Smooth muscle cell of the brain vasculature (primary cell): ENCODE results near the gene PPP4R3B.
"Not testable (repeated sequence)": the region's sequence is repeated elsewhere in the genome, so short reads cannot be mapped to it uniquely, and the experiment has no call there.

Source experiments
- DNase-seq: peaks from one replicate; pipeline ENCODE4 v3.0.0-alpha.2; 2012; ENCODE audit warnings: low read depth, low spot score

The PPP4R3B gene

DNA sequence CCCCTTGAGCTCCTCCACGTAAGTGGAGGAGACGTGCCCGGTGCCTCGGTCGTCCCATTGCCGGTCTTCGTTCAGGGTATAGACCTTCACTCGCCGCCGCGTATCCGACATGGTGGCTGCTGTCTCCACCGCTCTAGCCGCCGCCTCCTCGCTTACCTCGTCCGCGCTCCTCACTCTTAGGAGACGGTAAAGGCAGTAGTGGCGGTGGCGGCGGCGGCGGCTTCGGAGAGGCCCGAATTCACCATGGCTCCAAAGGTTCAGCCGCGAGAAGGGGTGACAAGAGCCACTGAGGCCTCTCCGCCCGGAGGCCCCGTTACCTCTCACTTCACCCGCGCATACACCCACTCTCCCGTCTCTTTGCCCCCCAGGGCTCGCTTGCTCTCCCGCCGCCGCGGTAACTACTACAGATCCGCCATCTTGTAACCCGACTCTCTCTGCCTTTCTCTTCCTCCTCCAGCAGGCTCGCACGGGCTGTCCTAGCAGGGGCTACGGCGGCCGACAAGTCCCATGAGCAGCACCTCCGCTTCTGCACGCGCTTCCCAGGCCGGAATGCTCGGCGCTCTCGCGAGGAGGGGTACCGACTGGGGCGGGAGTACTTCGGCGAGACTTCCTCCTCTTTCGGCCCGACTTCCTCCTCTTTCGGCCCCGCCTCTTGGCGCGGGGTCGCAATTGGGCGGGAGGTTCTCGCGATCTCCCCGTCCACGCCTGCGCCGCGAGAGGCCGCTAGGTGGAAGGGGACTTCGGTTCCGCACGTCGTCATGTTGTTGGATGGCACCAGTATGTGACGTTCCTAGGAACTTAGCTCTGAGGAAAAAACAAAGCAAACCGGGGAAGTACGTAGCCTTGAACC lies at the start of gene PPP4R3B:
Gene PPP4R3B (minus strand): TSS at position 448 of the 850 bp plus-strand sequence. CDS start 337 bp downstream, at position 111.
- DNase-seq = peak; percentile 99

DNA sequence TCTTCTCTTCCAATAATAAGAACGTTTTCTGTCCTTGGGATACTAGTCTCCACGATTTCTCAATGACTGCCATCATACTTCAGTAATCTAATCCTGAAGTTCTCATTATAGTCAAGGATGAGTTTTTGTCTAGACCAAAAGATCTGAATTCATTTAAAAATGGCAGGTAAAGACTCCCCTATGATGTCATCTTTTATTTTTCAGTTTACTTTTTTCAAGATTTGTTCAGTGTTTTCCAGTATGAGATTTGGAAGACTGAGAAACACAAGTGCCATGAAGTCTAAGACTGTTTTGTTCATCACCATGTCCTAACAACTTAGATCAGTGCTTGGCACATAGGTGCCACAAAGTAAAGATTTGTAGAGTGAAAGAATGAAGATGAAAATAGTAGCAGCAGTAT lies 35.8 kb upstream of the PPP4R3B start:
- DNase-seq = no peak

DNA sequence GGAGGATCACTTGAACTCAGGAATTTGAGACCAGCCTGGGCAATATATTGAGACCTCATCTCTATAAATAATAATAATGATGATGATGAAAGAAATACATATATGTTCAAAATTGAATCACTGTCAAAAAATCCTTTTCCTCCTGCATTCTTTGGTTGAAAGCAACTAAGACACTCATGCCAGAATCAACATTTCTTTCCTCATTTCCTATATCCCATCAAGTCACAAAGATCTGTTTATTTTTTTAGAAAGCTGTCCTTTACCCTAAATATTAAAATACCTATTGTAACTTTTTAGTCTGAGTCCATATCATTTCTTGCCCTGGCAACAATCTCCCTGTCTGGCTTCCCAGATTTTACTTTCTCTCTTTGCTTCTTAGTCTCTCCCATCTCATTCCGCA lies 31.8 kb upstream of the PPP4R3B start:
- no peak for DNase-seq

DNA sequence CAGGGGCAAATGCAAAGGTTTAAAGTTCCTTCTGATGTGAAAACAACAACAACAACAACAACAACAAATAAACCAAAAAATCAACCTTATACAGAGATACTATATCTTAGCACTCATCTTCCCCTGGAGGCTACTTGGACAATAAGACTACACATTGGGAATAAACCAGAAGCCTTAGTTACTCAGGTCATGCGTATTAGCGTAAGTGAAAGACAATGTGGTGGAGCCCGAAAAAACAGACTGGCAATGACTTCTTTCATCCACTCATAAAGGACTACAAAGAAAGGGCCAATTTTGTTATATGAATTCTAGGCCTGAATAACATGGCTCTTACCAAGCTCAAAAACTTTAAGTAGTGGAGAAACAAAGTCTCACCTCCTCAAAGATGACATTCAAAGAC lies 19.4 kb upstream of the PPP4R3B start:
- no peak for DNase-seq

DNA sequence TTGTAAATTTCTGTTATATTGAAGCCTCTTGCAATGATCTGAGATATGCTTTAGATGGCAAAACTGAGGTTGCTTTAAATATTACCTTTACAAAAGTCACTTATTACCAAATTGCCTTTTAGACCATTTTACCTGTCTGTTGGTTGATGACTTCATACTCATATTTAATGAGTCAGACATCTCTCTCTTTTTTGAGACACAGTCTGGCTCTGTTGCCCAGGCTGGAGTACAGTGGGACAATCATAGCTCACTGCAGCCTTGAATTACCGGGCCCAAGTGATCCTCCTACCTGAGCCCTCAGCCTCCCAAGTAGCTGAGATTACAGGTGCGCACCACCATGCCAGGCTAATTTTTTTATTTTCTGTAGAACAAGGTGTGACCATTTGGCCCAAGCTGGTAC lies 11.5 kb upstream of the PPP4R3B start:
- DNase-seq = no peak

DNA sequence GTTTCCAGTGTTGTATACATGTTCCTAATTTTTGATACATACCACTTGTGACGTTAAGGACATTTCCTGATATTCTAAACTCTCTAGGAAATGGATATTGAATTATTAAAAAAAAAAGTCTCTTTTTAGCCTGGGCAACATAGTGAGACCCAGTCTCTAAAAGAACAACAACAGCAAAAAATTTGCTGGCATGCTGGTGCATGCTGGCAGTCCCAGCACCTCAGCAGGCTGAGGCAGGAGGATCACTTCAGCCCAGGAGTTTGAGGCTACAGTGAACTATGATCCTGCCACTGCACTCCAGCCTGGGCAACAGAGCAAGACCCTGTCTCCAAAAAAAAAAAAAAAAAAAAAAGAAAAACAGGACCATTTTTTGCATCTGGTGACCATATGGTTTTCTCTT lies 10.5 kb upstream of the PPP4R3B start:
- DNase-seq = no peak

DNA sequence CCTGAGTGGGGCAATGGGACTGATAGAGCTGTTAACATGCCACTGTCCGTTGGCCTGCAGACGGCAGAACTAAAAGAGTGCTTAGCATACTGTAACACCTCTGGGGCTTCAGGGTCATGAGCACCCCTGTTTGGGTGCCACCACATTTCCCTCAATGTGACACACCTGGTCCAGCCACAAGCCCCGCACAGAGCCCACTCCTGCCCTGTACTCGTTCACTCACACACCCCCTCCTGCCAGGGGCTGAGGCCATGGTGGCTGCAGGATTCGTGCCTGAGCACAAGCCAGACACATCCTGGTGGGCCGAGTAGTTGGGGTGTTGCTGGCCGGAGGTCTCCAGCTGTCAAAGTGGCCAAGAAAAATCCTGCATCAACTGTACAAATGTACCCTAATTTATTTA lies 4.4 kb upstream of the PPP4R3B start:
- DNase-seq = no peak

DNA sequence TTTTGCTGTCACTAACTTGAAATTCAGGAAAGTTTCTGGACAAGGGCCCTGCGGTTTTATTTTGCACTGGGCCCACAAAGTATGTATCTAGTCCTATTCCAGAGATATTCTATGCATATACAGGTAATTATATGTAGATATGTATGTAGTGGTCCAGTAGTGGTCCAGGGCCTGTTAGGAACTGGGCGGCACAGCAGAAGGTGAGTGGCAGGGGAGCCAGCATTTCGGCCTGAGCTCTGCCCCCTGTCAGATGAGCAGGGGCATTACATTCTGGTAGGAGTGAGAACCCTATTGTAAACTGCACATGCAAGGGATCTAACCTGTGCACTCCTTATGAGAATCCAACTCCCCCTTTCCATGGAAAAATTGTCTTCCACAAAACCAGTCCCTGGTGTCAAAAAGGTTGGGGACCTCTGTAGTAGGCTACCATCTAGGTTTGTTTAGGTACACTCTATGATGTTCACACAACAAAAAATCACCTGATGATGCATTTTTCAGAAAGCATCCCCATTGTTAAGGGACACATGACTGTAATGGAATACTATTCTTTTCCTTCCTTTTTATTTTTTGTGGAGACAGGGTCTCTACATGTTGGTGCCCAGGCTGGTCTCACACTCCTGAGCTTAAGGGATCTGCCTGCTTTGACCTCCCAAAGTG lies 2.8 kb upstream of the PPP4R3B start:
- no peak for DNase-seq

DNA sequence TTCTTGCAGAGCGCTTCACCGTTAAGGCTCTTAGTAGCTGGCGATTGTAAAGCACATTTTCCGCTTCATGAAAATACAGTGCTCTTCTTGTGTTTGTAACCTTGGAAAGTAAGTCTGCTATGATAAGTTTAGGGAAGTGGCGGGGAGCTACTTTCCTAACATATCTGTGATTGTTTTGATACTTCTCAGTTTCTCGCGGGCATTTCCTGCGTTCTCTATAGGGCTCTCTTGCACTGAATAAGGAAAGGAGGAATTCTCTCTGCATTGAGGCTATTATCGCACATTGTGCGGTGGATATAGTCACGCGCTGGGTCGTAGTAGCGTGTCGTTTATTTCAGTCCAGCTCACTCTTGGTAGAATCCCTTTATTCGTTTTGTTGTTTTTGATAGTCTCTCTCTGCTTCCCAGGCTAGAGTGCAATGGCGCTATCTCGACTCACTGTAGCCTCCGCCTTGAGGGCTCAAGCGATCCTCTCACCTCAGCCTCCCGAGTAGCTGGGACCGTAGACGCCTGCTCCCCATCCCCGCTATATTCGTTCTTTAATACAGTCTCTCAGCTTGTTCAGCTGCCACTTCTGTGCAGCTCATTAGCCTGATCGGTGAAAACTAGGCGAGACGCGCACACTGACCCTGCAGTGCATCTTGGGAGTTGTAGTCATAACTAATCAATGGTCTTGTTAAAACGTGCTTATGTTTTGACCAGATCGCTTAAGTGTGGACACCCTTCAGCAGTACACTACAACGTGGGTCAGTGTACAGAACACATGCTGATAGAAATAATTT lies 1.0 kb upstream of the PPP4R3B start:
- no peak for DNase-seq

DNA sequence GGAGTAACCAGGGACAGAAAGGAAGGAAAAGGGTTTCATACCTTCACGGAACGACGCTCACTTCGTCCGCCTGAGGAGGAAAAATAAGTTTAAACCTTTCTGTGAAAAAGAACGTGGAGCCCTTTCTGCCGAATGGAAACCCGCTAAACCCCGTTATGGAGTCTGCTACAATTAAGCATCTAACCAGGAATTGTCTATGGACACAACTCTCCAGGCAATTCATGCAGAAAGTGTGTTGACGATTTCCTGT lies 528 bp upstream of the PPP4R3B start:
- DNase-seq = no peak

DNA sequence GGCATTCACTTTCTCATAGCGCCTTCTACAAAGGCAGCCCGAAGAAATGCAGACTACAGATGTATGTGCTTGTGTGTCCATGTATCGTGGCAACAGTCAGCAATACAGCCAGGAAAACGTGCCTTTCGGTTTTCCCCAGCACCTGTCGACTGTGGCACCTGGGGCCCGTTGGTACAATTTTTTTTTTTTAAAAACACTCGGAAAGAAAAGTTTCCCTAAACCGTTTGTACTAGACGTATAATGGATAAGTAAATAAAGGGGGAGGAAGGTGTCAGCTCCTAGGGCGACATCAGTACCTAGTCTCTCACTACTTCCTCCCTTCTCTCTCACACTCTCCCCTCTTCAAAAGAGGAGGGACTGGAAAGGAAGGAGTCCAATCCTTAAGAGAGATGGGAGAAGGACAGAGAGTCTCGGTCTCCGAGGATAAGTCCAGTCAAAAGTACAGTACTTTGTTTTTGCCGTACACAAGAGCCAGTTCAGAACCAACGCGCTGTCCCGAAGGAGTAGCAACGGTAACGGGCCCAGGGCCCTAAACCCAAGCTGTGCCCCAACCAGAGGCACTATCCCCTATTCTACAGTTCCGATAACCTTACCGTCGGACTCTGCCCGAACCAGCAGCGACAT lies 759 bp downstream of the PPP4R3B start:
- DNase-seq = no peak

DNA sequence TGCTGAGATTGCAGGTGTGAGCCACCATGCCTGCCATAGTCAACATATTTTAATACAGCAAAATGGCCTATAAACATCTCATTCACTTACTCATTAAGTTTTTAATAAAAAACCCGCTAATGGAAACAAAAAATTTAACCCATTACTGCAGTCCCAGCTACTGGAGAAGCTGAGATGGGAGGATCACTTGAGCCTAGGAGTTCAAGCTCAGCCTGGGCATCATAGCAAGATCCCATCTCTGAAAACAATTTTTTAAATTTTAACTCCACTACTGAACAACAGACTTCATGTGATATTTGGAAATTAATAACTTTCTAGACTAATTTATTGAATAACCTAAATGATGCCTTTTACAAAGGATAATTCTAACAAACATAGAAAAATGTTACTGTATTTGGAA lies 5.4 kb downstream of the PPP4R3B start:
- no peak for DNase-seq

DNA sequence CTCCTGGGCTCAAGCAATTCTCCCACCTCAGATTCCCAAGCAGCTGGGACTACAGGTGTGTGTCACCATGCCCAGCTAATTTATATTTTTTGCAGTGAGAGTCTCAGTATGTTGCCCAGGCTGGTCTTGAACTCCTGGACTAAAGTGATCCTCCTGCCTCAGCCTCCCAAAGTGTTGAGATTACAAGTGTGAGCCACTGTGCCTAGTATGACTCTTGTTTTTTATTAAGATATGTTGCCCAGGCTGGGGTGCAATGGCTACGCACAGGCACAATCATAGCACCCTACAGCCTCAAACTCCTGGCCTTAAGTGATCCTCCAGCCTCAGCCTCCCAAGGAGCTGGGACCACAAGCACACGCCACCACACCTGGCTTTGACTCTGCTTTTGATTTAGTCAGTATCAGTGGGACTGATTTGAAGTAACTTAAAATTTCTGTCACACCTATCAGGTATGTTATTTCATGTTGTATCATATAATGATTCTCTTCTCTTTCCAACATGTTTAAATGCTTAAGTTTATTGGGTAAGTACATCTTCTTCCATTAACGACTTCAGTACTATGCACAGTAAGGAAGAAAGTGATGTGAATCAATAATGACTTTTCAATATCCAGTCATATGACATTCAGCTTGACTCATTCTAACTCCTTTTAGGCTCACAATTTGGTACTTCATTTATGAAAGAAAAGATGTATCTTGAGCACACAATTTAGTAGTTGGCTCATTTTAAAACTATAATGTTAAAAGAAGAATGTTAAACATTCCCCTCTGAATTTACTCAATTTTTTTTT lies 6.3 kb downstream of the PPP4R3B start:
- no peak for DNase-seq

DNA sequence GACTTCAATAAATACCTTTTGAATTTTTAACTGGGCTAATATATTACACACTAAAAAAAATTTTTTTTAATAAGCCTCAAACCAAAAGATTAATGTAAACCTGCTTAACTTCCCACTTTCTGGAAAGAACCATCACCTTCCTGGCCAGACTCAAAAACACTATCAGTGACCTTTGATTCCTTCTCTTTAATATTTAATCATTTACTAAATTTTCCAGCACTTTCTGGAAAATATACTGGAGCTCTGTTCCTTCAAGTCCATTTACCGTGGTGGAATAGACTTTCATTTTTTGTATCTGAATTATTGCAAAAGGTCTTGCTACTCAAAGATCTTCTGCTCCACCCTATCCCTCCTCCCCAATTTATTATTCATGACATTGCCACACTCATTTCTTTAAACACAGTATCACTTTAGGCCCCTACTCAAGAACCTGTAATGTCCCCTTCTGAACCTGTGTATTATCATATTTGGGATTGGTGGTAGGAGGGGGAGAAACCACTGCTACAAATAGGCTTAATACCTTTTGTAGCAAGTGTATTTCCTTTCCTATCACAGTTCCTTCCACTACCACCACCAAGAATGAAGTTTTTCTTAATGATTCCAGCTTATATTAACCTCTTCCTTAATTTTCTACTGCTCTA lies 7.4 kb downstream of the PPP4R3B start:
- no peak for DNase-seq

DNA sequence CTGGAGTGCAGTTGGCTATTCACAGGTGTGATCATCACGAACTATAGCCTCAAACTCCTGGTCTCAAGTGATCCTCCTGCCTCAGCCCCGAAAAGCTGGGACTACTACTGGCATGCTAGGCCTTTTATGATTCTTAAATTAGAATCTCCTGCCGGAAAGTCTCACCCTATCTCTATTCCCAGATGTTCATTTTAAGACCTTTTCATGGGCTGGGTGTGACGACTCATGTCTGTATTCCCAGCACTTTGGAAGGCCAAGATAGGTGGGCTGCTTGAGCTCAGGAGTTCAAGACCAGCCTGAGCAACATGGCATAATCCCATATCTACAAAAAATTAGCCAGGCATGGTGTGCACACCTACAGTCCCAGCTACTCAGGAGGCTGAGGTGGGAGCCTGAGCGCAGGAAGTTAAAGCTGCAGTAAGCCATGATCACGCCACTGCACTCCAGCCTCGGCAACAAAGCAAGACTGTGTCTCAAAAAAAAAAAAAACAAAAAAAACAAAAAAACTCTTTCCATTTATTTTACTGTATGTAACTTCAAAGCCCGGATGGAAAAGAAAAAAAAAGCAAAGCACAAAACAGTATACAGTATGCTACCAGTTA lies 8.1 kb downstream of the PPP4R3B start:
- no peak for DNase-seq

DNA sequence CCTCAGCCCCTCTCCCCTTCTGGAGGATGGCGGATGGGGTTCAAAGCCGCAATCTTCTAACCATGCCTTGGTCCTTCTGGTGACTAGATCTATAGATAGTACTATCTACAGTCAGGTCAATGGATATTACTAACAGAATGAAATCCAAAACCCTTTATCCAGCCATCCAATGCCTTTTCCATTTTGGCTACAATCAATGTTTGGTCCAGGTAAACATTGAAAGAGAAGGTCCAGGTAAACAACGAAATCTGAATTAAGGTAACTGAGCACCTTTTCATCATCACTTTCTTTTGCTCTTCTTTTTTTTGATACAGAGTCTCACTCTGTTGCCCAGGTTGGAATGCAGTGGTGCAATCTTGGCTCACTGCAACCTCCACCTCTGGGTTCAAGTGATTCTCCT lies 9.7 kb downstream of the PPP4R3B start:
- no peak for DNase-seq

DNA sequence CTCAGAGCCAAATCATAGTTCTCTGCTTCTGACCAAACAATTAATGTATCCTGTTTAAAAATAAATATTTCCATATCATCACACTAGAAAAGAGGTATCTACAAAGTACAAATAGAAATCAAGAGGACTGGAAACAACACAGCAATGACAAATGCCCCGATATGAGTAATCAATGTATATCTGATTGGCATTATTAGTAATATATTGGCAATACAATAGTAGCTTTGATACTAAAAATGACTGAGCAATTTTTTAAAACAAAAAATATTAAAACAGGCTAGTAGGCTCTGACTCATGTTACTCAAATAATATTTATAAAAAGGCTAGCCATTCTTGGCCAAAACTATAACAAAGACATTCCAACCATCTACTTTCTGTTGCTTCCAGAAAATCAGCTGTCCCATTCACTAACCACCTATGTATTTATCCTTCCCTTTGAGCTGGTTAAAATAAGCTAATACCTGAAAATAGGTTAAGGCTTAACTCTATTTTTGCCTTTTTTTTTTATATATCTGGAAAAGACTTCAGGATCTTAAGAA lies 13.3 kb downstream of the PPP4R3B start:
- no peak for DNase-seq

DNA sequence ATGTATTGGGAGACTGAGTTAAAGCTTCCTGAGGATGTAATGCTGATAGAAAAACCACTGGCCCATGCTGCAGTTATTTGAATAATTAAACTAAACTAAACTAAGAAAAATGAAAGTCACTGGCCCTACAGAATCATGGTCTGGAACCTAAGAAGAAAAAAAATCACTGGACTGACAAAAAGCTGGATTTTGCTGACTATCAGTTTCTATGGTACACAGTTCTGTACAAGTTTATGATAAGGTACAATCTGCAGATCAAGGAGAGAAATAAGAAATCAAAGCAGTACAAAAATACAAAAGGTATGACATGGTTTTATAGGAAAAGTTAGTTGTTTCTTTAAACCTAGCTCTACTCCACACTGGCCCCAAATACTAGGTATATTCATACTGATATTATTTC lies 15.6 kb downstream of the PPP4R3B start:
- DNase-seq = no peak

DNA sequence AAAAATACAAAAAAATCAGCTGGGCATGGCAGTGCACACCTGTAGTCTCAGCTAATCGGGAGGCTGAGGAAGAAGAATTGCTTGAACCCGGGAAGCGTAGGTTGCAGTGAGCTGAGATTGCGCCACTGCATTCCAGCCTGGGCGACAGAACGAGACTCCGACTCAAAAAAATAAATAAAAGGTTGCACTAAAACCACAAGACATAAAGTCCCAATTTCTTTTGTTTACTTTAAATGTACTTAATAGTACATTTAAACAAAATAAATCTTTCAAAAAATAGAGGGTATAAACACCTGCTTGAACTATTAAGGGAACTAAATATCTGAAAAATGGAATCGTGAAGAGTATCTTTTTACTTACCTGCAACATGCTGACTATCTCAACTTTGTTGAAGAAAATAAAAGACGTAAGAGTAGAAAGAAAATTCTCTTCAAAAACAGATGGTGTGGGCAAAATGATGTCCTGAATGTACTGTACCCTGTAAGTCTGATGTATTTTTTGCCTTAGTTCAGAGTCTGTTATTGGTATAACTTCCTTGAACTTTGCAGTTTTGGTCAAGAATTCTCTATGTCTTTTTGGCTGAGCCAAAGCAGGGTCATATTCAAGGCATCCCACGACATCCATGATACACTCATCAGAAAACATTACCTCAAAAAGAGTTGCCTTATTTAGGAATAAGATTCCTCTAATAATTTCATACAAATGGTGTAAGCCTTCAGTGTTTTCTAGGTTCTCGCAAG lies 19.2 kb downstream of the PPP4R3B start:
- no peak for DNase-seq

DNA sequence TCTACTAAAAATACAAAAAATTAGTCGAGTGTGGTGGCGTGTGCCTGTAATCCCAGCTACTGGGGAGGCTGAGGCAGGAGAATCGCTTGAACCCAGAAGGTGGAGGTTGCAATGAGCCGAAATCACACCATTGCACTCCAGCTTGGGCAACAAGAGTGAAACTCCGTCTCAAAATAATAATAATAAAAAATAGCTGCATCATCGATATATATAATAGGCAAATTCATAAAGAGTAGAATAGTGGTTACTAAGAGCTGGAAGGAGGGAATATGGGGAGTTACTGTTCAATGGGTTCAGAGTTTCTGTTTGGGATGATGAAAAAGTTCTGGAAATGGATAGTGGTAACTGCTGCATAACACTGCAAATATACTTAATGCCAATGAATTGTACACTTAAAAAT lies 20.6 kb downstream of the PPP4R3B start:
- not testable (repeated sequence) for DNase-seq
